Aorta (tissue), 5 donors: ENCODE data around the gene PCDH17. TPM values are rescaled to one million over a fixed set of nuclear protein-coding genes. Genes with fewer than 3 reads are reported as not detected.
A peak's percentile ranks its signal among the peaks of the same experiment; 100 is the strongest.

Source experiments
- ATAC-seq: fragments of 200-7000 bp; cut with Tn5 transposase; one replicate; pipeline ENCODE4 v1.9.1; 2022; ENCODE audit warnings: moderate library complexity; ENCODE audit not compliant: low FRiP score
- DNase-seq, 2 donors: peaks; one replicate each; pipeline ENCODE4 v3.0.0-alpha.2; 2020
- H3K27ac ChIP-seq, 2 donors: one replicate each; pipeline ENCODE4 v1.5.1; 2013; ENCODE audit warnings: low read length in 2 of 2, mild to moderate bottlenecking in 2 of 2, moderate library complexity in 2 of 2, control low read depth in 1 of 2, inconsistent platforms in 1 of 2, low read depth in 1 of 2
- H3K27me3 ChIP-seq, 2 donors: one replicate each; pipeline ENCODE4 v1.6.1; 2013; ENCODE audit warnings: control low read depth in 1 of 2, low read length in 1 of 2, mild to moderate bottlenecking in 1 of 2, moderate library complexity in 1 of 2; ENCODE audit not compliant: insufficient read depth in 2 of 2, control insufficient read depth in 1 of 2
- H3K36me3 ChIP-seq, 2 donors: one replicate each; pipeline ENCODE4 v1.6.1; 2013; ENCODE audit warnings: control low read depth in 1 of 2, low read length in 1 of 2, mild to moderate bottlenecking in 1 of 2; ENCODE audit not compliant: insufficient read depth in 2 of 2, control insufficient read depth in 1 of 2
- H3K4me1 ChIP-seq, 2 donors: one replicate each; pipeline ENCODE4 v1.6.1; 2013; ENCODE audit warnings: low read length in 2 of 2, control low read depth in 1 of 2, mild to moderate bottlenecking in 1 of 2, moderate library complexity in 1 of 2; ENCODE audit not compliant: insufficient read depth in 2 of 2, control insufficient read depth in 1 of 2
- H3K4me3 ChIP-seq, 2 donors: one replicate each; pipeline ENCODE4 v1.5.1; 2013; ENCODE audit warnings: low read length in 2 of 2, control low read depth in 1 of 2, mild to moderate bottlenecking in 1 of 2
- H3K9me3 ChIP-seq: one replicate; pipeline ENCODE4 v1.6.1; 2013; ENCODE audit warnings: mild to moderate bottlenecking, low read length; ENCODE audit not compliant: control insufficient read depth
- WGBS, 2 donors: extraction: QIAGEN DNeasy Blood & Tissue Kit; methylation state at CpG; one replicate each; pipeline ENCODE4 v1.1.7; 2013; 5-methylcytosine and 5-hydroxymethylcytosine counted together
- intact Hi-C, 2 donors: fragments of 100-400 bp; cut with DNase I; formaldehyde crosslinking; loops; one replicate each; pipeline versions ENCODE4 v1.14.2 to v1.15.0; 2022
- polyA plus RNA-seq, 2 donors: library from polyadenylated mRNA; stranded (reverse); fragments of 200-250 nt; gene quantifications; one replicate each; pipeline ENCODE4 v1.2.3, GENCODE V29; 2013
- total RNA-seq, 2 donors: library from RNA; stranded (reverse); fragmentation: NEBNext Ultra II Directional; extraction: Animal tissue kit (Norgen Biotek cat#: 25700); gene quantifications; one replicate each; pipeline ENCODE4 v1.2.1, GENCODE V29; 2021
- donor health status: healthy with polysubstance abuse.
- donor health status: Bipolar disorder and iron deficiency.
- donor health status: DM: no; HTN: no; CAD: no.
- donor health status: DM: no; HTN: no; CAD: no.
- donor health status: DM: yes; HTN: yes; CAD: no.

PCDH17 gene
- total and polyA plus RNA-seq, 4 donors, result 0.13 to 20.8 (median 6.7) TPM

DNA sequence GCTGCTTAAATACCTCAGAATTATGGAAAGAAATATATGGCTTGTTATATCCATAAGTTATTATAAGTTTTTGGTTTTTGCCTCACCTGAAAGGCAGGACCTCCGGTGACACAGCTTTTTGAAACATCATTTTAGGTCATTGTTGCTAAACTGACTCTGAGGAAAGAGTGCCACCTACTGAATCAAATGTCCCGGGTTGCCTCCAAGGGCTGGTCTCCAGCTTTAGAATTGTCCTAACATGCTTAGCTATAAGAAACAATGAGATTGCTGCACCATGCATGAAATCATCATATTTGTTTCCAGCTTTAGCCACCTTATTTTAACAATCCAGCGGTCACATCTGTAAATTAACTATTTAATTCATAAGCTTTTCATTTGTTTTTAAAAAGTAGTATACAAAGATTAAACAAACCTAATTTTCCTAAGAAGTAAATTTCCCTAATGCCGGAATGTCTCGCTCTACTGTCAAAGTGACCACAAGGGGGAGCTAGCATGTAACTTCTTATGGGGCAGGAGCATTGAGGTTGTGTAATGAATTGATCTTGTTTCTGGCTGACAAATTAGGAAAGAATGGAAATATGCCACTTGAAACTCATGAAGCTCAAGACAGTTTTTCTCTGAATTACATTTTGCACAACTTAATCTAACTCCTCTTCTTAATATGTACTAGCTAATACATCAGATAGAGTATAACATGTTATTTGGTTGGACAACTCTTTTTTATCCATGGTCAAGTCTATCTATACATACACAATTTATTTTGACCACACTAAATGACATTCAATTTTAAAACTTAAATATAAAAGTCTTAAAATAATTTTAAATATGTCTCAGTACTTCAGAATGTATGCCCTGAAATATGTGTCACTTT lies 6.7 kb upstream of the PCDH17 start:
- WGBS, 2 donors, result 4 to 5% methylated on average over 5 of the region's 5 CpGs
- Histone ChIP-seq H3K9me3 (no peaks in the 10 kb centered on the region), H3K4me1 (no peaks in the 10 kb centered on the region), H3K4me3 (no peak overlapping the region), H3K27me3 (no peaks in the 10 kb centered on the region), H3K27ac (no peak overlapping the region), H3K36me3 (no peaks in the 10 kb centered on the region)
- DNase-seq, result no peak
- intact Hi-C loops, result no loop called here
- ATAC-seq, result peak; percentile 68

DNA sequence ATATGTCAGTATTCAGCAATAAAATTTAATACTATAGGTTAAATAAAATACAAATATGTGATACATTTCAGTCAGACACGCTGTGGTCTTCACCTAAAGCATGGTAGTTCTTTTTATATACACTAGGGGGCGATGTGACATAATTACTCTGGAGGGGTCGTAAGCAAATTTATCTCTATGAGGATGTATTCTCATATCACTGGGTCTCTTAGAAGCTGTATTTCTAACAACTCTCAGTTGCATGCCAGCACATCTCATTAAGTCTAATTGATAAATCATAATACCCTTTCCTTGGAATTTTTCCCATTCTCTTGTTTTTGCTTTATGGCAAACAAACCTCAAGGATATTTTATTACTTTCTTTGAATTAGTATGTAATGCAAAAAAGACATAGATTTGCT lies 3.9 kb upstream of the PCDH17 start:
- intact Hi-C loops, result no loop called here
- no peaks in the 10 kb centered on the region for H3K36me3 ChIP-seq
- ATAC-seq, result no peak
- H3K27me3 ChIP-seq, result no peaks in the 10 kb centered on the region
- no peak overlapping the region for H3K4me3 ChIP-seq
- 2 to 5% methylated on average over 3 of the region's 3 CpGs for WGBS, 2 donors
- H3K9me3 ChIP-seq, result no peaks in the 10 kb centered on the region
- H3K4me1 ChIP-seq, result no peaks in the 10 kb centered on the region
- DNase-seq, result no peak
- H3K27ac ChIP-seq, result no peak overlapping the region

DNA sequence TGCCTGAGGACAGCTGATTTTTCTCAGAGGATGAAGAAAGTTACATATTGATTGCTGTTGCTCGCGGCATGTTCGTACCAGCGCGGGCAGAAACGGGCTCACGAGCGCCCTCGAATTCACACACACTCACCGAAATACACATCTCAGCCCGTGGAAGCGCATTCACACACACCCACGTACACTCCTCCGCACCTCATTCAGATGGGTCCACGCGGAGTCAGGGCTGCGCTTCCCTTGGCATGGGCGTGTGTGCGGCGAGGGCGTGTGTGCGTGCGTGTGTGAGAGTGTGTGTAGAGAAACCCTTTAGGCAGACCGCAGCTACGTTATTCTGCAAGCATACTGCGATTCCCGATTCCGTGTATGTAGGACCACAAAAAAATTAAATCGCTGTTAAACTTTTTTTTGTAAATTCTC lies 2.1 kb upstream of the PCDH17 start:
- DNase-seq (peak in 1 of 2 donors; percentile 49), ATAC-seq (peak; percentile 2)
- Histone ChIP-seq H3K4me3 (peak overlapping the region in 1 of 2 donors; percentile 0), H3K27me3 (no peaks in the 10 kb centered on the region), H3K36me3 (no peaks in the 10 kb centered on the region), H3K4me1 (no peaks in the 10 kb centered on the region), H3K27ac (no peak overlapping the region), H3K9me3 (peaks cover 2% of the 10 kb centered on the region)
- 2% methylated on average over 29 of the region's 29 CpGs for WGBS, 2 donors
- intact Hi-C loops, result no loop called here

DNA sequence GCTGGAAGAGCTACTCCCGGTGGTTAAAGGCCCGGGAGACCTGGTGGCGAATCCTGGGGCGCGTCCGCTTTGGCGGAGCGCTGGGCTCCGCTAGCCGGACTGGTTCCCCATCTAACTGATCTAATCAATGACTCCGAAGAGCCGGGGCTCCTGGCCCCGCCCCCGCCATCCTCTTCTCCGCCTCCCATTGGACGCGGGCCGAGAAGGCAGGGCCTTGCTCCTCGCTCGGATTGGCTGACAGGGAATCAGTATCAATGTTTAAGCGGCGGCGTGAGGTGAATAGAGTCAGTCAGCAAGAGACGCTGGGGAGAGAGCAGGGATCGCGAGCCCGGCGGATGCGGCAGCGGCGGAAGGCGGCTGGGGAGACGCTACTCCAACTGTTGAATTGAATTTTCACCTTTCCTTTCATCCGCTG lies 1.7 kb upstream of the PCDH17 start:
- Histone ChIP-seq H3K4me1 (no peaks in the 10 kb centered on the region), H3K36me3 (no peaks in the 10 kb centered on the region), H3K4me3 (peak overlapping the region; percentile 0 to 15), H3K27ac (no peak overlapping the region), H3K9me3 (peaks cover 2% of the 10 kb centered on the region), H3K27me3 (no peaks in the 10 kb centered on the region)
- DNase-seq, result peak; percentile 77 to 94
- 3 to 4% methylated on average over 34 of the region's 34 CpGs for WGBS, 2 donors
- intact Hi-C loops, result no loop called here
- peak; percentile 80 for ATAC-seq

DNA sequence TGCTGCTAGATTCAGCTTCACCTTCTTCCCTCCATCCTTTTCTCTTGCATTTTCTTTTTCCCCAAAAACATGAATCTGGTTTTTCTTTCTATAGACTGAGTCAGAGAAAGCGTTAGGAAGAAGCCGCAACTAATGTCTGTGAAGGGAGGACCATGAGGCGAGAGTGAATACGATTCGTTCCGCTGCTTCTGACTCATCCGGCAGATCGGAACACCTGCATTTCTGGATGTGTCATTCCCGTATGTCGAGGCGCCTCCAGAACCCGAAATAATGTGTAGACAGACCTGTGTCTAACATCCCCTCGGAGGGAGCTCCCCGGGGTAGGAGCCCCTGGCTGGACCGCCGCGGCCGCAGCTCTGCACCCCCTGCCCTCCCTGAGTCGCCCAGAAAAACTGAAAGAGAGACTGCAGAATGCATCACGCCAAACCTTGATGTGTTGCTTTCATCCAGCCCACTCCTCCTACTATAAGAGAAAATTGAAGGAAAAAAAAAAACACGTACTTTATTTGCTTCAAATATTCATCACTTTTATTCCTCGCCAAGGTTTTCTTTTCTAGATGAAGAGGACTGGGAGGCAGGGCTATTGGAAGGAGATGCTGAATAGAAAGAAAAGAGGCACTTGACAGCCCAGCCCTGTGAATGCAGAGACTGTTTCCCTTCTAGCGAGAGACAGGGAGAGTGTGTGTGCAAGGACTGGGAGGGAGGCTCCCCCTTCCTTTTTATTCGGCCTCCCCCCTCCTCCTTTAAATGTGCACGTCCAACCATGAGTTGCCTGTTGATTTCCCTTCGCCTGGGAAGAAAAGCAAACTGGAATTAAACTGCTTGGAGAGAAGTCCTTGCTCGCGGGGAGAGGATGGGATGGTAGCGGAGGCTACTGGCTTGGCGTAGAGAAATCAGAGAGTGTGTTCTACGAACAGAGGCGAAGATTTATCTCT lies 616 bp upstream of the PCDH17 start:
- Histone ChIP-seq H3K4me3 (peak overlapping the region; percentile 47 to 75), H3K4me1 (no peaks in the 10 kb centered on the region), H3K27ac (no peak overlapping the region), H3K36me3 (no peaks in the 10 kb centered on the region), H3K27me3 (no peaks in the 10 kb centered on the region), H3K9me3 (peaks cover 2% of the 10 kb centered on the region)
- WGBS, 2 donors, result 2 to 3% methylated on average over 32 of the region's 32 CpGs
- DNase-seq, result peak in 1 of 2 donors; percentile 67
- ATAC-seq, result peak; percentile 4
- intact Hi-C loops, result no loop called here

DNA sequence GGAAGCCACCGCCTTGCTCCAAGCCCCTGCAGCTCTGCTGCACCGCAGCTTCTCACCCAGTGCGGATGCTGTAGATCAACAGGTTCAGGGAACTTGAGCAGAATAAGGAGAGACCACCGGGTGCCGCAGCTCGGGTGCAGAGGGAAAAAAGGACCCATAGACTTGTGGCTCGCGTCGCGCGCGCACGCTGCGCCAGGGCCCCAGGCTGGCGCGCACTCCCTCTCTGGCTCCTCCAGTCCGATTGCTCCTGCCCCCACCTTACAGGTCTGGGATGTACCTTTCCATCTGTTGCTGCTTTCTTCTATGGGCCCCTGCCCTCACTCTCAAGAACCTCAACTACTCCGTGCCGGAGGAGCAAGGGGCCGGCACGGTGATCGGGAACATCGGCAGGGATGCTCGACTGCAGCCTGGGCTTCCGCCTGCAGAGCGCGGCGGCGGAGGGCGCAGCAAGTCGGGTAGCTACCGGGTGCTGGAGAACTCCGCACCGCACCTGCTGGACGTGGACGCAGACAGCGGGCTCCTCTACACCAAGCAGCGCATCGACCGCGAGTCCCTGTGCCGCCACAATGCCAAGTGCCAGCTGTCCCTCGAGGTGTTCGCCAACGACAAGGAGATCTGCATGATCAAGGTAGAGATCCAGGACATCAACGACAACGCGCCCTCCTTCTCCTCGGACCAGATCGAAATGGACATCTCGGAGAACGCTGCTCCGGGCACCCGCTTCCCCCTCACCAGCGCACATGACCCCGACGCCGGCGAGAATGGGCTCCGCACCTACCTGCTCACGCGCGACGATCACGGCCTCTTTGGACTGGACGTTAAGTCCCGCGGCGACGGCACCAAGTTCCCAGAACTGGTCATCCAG lies 964 bp downstream of the PCDH17 start:
- H3K27ac ChIP-seq, result no peak overlapping the region
- peaks cover 2% of the 10 kb centered on the region for H3K9me3 ChIP-seq
- H3K4me3 ChIP-seq, result peak overlapping the region in 1 of 2 donors; percentile 47
- WGBS, 2 donors, result 3% methylated on average over 69 to 70 of the region's 70 CpGs
- no peaks in the 10 kb centered on the region for H3K27me3 ChIP-seq
- intact Hi-C loops, result no loop called here
- no peak for ATAC-seq
- no peaks in the 10 kb centered on the region for H3K4me1 ChIP-seq
- DNase-seq, result peak; percentile 41 to 78
- H3K36me3 ChIP-seq, result no peaks in the 10 kb centered on the region

DNA sequence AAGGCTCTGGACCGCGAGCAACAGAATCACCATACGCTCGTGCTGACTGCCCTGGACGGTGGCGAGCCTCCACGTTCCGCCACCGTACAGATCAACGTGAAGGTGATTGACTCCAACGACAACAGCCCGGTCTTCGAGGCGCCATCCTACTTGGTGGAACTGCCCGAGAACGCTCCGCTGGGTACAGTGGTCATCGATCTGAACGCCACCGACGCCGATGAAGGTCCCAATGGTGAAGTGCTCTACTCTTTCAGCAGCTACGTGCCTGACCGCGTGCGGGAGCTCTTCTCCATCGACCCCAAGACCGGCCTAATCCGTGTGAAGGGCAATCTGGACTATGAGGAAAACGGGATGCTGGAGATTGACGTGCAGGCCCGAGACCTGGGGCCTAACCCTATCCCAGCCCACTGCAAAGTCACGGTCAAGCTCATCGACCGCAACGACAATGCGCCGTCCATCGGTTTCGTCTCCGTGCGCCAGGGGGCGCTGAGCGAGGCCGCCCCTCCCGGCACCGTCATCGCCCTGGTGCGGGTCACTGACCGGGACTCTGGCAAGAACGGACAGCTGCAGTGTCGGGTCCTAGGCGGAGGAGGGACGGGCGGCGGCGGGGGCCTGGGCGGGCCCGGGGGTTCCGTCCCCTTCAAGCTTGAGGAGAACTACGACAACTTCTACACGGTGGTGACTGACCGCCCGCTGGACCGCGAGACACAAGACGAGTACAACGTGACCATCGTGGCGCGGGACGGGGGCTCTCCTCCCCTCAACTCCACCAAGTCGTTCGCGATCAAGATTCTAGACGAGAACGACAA lies 1.8 kb downstream of the PCDH17 start:
- intact Hi-C loops, result no loop called here
- H3K9me3 ChIP-seq, result peaks cover 2% of the 10 kb centered on the region
- H3K4me3 ChIP-seq, result no peak overlapping the region
- 5 to 6% methylated on average over 68 to 77 of the region's 77 CpGs for WGBS, 2 donors
- no peak overlapping the region for H3K27ac ChIP-seq
- H3K27me3 ChIP-seq, result no peaks in the 10 kb centered on the region
- ATAC-seq (peak; percentile 68), DNase-seq (peak; percentile 57 to 89)
- no peaks in the 10 kb centered on the region for H3K36me3 ChIP-seq
- H3K4me1 ChIP-seq, result no peaks in the 10 kb centered on the region
